ENCODE data around the gene MRPS9.

DNA sequence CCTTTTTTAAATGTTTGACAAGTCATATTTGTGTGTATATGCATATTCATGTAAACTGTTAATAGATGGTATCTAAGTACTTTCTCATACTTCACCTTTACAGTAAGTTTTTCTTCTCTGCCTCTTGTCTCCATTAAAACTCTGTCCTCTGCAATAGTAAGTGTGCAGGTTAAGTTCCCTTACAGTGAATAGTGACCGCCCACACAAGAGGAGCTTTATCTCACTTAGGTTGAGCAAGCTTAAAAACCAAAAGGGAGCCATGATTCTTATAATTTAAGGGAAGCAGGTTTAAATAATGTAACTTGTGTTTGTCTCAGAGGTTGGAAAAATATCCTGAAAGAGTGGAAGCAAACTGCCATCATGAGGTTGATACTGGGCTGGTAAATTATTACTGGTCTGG is 61.3 kb downstream of the MRPS9 start:
- no peak for TF ChIP-seq SMC3 (conservative IDR thresholded peaks at IDR 0.05; ENCODE audit: insufficient read depth, low read depth, low read length)
- TF ChIP-seq CTCF (IDR thresholded peaks at IDR 0.05 in 2 of 3, conservative IDR thresholded peaks at IDR 0.05 in 1 of 3; ENCODE audit: insufficient read depth in 2 of 3, low read depth in 1 of 3, low read length in 3 of 3): no peak
- TF ChIP-seq E4F1 (CRISPR knock-in tag; IDR thresholded peaks at IDR 0.05; ENCODE audit: borderline replicate concordance): no peak
- TF ChIP-seq KAT8 (IDR thresholded peaks at IDR 0.05; ENCODE audit: low read depth): no peak
- no peak for TF ChIP-seq ZFP36 (IDR thresholded peaks at IDR 0.05; ENCODE audit: low read depth, low read length, partially characterized antibody)
- TF ChIP-seq NR2C2 (CRISPR knock-in tag; IDR thresholded peaks at IDR 0.05): no peak
- TF ChIP-seq NR2C2 (tag; IDR thresholded peaks at IDR 0.05): no peak
- TF ChIP-seq NFRKB (IDR thresholded peaks at IDR 0.05; ENCODE audit: low read depth): no peak
- TF ChIP-seq CGGBP1 (CRISPR knock-in tag; IDR thresholded peaks at IDR 0.05): no peak
- no peak for TF ChIP-seq CBX5 (IDR thresholded peaks at IDR 0.05; ENCODE audit: borderline replicate concordance, low read depth)
- TF ChIP-seq ZNF143 (CRISPR knock-in tag; IDR thresholded peaks at IDR 0.05): no peak
- TF ChIP-seq RCOR1 (IDR thresholded peaks at IDR 0.05; ENCODE audit: borderline replicate concordance in 1 of 2, low read depth in 2 of 2, low read length in 2 of 2): no peak

Measured in K562 (cell line).